ENCODE measurements around the gene CNTNAP5. TPM values are rescaled to one million over a fixed set of nuclear protein-coding genes. Genes with fewer than 3 reads are reported as not detected.

CNTNAP5 gene
- total and polyA plus RNA-seq, 12 donors = 0.04 TPM; not detected in 11

- Histone ChIP-seq H3K27ac (peak overlapping the region in 1 of 10 donors; percentile 22), H3K4me3 (no peak overlapping the region), H3K4me1 (peaks cover 0 to 4% (median 0%) of the 10 kb centered on the region in 9 donors), H3K36me3 (no peaks in the 10 kb centered on the region), H3K9me3 (no peaks in the 10 kb centered on the region), H3K27me3 (no peaks in the 10 kb centered on the region)
- intact Hi-C loops (cut with DNase I) = no loop called here
- 57 to 59% methylated on average over 2 of the region's 2 CpGs for WGBS, 2 donors
- DNase-seq = no peak
- ATAC-seq = peak in 4 of 8 donors; percentile 21 to 60 (median 52)
- TF ChIP-seq, protein P1, sequence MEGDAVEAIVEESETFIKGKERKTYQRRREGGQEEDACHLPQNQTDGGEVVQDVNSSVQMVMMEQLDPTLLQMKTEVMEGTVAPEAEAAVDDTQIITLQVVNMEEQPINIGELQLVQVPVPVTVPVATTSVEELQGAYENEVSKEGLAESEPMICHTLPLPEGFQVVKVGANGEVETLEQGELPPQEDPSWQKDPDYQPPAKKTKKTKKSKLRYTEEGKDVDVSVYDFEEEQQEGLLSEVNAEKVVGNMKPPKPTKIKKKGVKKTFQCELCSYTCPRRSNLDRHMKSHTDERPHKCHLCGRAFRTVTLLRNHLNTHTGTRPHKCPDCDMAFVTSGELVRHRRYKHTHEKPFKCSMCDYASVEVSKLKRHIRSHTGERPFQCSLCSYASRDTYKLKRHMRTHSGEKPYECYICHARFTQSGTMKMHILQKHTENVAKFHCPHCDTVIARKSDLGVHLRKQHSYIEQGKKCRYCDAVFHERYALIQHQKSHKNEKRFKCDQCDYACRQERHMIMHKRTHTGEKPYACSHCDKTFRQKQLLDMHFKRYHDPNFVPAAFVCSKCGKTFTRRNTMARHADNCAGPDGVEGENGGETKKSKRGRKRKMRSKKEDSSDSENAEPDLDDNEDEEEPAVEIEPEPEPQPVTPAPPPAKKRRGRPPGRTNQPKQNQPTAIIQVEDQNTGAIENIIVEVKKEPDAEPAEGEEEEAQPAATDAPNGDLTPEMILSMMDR (IDR thresholded peaks at IDR 0.05) = no peak
Measured at GRCh38 chr2:124534028-124534427, 508.9 kb downstream of the CNTNAP5 start.

DNA sequence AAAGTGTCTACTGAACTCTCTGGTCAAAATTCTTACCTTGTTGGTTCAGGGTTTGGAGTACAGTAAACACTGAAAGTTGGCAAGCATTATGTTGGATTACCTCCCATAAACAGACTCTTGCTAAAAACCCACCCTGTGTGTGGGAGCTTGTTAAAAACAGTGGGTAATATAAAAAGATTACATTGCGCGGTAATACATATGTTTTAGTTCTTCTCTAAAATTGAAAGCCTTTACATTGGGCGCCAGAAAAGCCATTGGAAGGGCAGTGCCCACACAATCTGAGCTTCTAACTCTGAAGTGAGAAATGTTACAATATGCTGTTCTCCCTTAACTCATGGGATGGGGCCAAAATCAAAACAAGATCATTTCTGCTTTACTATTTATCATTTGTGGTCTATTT lies 510.7 kb downstream of the CNTNAP5 start:
- 78 to 96% methylated on average over 3 of the region's 3 CpGs for WGBS, 2 donors
- no peak overlapping the region for H3K4me3 ChIP-seq
- H3K9me3 ChIP-seq = no peaks in the 10 kb centered on the region
- TF ChIP-seq, protein P1 (IDR thresholded peaks at IDR 0.05) = no peak
- ATAC-seq (no peak), DNase-seq (no peak)
- no peaks in the 10 kb centered on the region for H3K27me3 ChIP-seq
- intact Hi-C loops (cut with DNase I) = no loop called here
- H3K4me1 ChIP-seq = peaks cover 0 to 4% (median 0%) of the 10 kb centered on the region in 9 donors
- no peaks in the 10 kb centered on the region for H3K36me3 ChIP-seq
- H3K27ac ChIP-seq = no peak overlapping the region

DNA sequence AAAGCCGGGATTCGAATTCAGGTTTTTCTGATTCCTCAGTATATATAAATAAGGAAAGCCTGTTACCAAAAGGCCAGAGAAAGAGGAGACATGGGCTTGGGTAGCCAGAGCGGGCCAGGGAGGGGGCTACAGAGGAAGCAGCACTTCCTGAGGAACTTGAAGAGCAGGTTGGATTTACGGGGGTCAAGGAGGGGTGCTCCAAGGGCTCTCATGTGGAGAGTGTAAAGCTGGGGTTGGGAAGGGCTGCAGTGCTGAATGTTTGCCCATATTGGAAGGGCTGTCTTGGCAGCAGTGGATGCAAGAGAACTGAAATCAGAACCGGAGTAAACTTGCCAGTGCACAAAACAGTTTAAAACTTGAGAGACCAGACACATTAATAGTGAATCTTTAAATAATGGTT lies 511.5 kb downstream of the CNTNAP5 start:
- no peak for DNase-seq
- ATAC-seq = no peak
- H3K27ac ChIP-seq = no peak overlapping the region
- TF ChIP-seq, protein P1 (IDR thresholded peaks at IDR 0.05) = no peak
- H3K36me3 ChIP-seq = no peaks in the 10 kb centered on the region
- WGBS, 2 donors = 64 to 72% methylated on average over 5 of the region's 5 CpGs
- intact Hi-C loops (cut with DNase I) = no loop called here
- no peaks in the 10 kb centered on the region for H3K9me3 ChIP-seq
- no peak overlapping the region for H3K4me3 ChIP-seq
- H3K4me1 ChIP-seq = peaks cover 0 to 4% (median 0%) of the 10 kb centered on the region in 9 donors
- H3K27me3 ChIP-seq = no peaks in the 10 kb centered on the region

GRCh38 chr2:124538549-124538948 lies 513.5 kb downstream of the CNTNAP5 start:
- Histone ChIP-seq H3K36me3 (no peaks in the 10 kb centered on the region), H3K4me1 (peaks cover 0 to 9% (median 0%) of the 10 kb centered on the region in 9 donors), H3K4me3 (no peak overlapping the region), H3K27me3 (no peaks in the 10 kb centered on the region), H3K9me3 (no peaks in the 10 kb centered on the region), H3K27ac (no peak overlapping the region)
- no peak for ATAC-seq
- TF ChIP-seq, protein P1 (IDR thresholded peaks at IDR 0.05) = no peak
- 94 to 95% methylated on average over 2 of the region's 2 CpGs for WGBS, 2 donors
- no peak for DNase-seq
- intact Hi-C loops (cut with DNase I) = no loop called here

Data from heart right ventricle (tissue), 16 donors.